ENCODE data around the gene DPYSL3.

Gene DPYSL3

GRCh38 chr5:147403651-147404640 is 105.9 kb downstream of the DPYSL3 start:
- DNase-seq (ENCODE audit: low spot score) = peak; percentile 87

- DNase-seq (ENCODE audit: low spot score) = no peak
These were observed 109.0 kb downstream of the DPYSL3 start for GRCh38 chr5:147400881-147401280.

GRCh38 chr5:147400126-147400809 is 109.6 kb downstream of the DPYSL3 start:
- DNase-seq (ENCODE audit: low spot score) = no peak

- DNase-seq (ENCODE audit: low spot score) = no peak
These were observed 111.0 kb downstream of the DPYSL3 start for GRCh38 chr5:147398860-147399259.

- no peak for DNase-seq (ENCODE audit: low spot score)
These were observed 112.3 kb downstream of the DPYSL3 start for GRCh38 chr5:147397616-147398015.

- DNase-seq (ENCODE audit: low spot score) = no peak
These were observed 113.6 kb downstream of the DPYSL3 start for GRCh38 chr5:147396070-147396823.

- DNase-seq (ENCODE audit: low spot score) = no peak
These were observed 115.8 kb downstream of the DPYSL3 start for GRCh38 chr5:147393874-147394672.

- peak; percentile 63 for DNase-seq (ENCODE audit: low spot score)
These were observed 118.1 kb downstream of the DPYSL3 start for GRCh38 chr5:147391781-147392180.

GRCh38 chr5:147390654-147391225 is 119.1 kb downstream of the DPYSL3 start:
- no peak for DNase-seq (ENCODE audit: low spot score)

- DNase-seq (ENCODE audit: low spot score) = no peak
These were observed 121.4 kb downstream of the DPYSL3 start for GRCh38 chr5:147388184-147389108.

- no peak for DNase-seq (ENCODE audit: low spot score)
These were observed 122.8 kb downstream of the DPYSL3 start for GRCh38 chr5:147387109-147387508.

GRCh38 chr5:147384346-147385193 is 125.3 kb downstream of the DPYSL3 start:
- DNase-seq (ENCODE audit: low spot score) = no peak

- DNase-seq (ENCODE audit: low spot score) = no peak
These were observed 127.1 kb downstream of the DPYSL3 start for GRCh38 chr5:147382776-147383175.

- no peak for DNase-seq (ENCODE audit: low spot score)
These were observed 128.3 kb downstream of the DPYSL3 start for GRCh38 chr5:147381555-147381954.

- no peak for DNase-seq (ENCODE audit: low spot score)
These were observed 132.2 kb downstream of the DPYSL3 start for GRCh38 chr5:147377682-147378081.

GRCh38 chr5:147375151-147375550 is 134.7 kb downstream of the DPYSL3 start:
- no peak for DNase-seq (ENCODE audit: low spot score)

GRCh38 chr5:147373328-147373727 is 136.5 kb downstream of the DPYSL3 start:
- no peak for DNase-seq (ENCODE audit: low spot score)

GRCh38 chr5:147372191-147372590 is 137.7 kb downstream of the DPYSL3 start:
- DNase-seq (ENCODE audit: low spot score) = no peak

GRCh38 chr5:147371290-147371689 is 138.6 kb downstream of the DPYSL3 start:
- no peak for DNase-seq (ENCODE audit: low spot score)

Data from hepatic stellate cell (primary cell).